Measurements from ENCODE around the gene TTC29.
"Not testable (repeated sequence)": the region's sequence is repeated elsewhere in the genome, so short reads cannot be mapped to it uniquely, and the experiment has no call there.

Gene TTC29

GRCh38 chr4:146674829-146675570 is 270.7 kb downstream of the TTC29 start:
- DNase-seq (ENCODE audit: low spot score) = no peak

DNA sequence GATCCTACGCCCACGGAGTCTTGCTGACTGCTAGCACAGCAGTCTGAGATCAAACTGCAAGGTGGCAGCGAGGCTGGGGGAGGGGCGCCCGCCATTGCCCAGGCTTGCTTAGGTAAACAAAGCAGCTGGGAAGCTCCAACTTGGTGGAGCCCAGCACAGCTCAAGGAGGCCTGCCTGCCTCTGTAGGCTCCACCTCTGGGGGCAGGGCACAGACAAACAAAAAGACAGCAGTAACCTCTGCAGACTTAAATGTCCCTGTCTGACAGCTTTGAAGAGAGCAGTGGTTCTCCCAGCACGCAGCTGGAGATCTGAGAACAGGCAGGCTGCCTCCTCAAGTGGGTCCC is 281.7 kb downstream of the TTC29 start:
- not testable (repeated sequence) for DNase-seq (ENCODE audit: low spot score)

DNA sequence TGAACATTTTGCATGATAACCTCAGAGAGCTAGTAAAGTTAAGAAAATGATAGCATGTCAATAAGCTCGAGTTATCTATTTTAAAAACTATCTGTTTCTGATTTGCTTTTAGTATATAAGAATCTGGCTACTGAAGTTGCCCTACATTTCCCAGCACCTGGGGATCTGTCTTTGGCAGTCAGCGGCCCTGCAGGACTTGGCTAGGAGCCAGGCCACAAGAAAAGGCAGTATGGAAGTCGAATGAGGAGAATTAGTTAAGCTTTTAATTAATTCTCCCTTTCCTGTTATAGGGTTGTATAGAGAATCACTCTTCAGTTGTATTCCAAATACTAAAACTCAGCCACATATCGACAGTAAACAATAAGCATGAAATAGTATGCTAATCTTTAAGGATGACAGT is 284.3 kb downstream of the TTC29 start:
- DNase-seq (ENCODE audit: low spot score) = no peak

Data from HuH-7 (cell line).